ENCODE results near the gene CTDSP2.

DNA sequence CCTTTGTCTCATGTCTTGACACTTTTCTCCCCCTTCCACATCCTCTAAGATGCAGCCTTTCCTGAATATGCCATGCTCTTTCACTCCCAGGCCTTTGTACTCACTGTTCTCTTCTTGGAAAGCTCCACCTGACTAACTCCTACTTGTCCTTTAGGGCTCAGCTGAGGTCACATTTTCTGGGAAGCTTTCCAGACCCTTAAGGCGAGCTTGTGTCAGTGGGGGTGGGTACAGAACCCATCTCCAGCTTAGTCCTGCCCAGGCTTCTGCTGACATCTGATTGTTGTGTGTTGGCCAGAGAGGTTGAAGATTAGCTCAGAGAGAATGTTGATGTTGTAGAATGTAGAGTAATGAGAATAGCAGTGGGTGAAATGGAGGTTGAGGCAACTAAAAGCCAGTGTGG lies 66.8 kb downstream of the CTDSP2 start:
- no peak for TF ChIP-seq POLR2A (IDR thresholded peaks at IDR 0.05)
- TF ChIP-seq, protein P1, sequence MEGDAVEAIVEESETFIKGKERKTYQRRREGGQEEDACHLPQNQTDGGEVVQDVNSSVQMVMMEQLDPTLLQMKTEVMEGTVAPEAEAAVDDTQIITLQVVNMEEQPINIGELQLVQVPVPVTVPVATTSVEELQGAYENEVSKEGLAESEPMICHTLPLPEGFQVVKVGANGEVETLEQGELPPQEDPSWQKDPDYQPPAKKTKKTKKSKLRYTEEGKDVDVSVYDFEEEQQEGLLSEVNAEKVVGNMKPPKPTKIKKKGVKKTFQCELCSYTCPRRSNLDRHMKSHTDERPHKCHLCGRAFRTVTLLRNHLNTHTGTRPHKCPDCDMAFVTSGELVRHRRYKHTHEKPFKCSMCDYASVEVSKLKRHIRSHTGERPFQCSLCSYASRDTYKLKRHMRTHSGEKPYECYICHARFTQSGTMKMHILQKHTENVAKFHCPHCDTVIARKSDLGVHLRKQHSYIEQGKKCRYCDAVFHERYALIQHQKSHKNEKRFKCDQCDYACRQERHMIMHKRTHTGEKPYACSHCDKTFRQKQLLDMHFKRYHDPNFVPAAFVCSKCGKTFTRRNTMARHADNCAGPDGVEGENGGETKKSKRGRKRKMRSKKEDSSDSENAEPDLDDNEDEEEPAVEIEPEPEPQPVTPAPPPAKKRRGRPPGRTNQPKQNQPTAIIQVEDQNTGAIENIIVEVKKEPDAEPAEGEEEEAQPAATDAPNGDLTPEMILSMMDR (IDR thresholded peaks at IDR 0.05 in 4 of 5, conservative IDR thresholded peaks at IDR 0.05 in 1 of 5), result no peak
